ENCODE data around the gene SRRT.
A peak's percentile ranks its signal among the peaks of the same experiment; 100 is the strongest.

Gene SRRT

GRCh38 chr7:100882785-100883526, 8.1 kb downstream of the SRRT start:
- DNase-seq, result no peak

- no peak for DNase-seq
Observed at GRCh38 chr7:100884736-100885439, 10.0 kb downstream of the SRRT start.

GRCh38 chr7:100885440-100886141, 10.7 kb downstream of the SRRT start:
- no peak for DNase-seq

- no peak for DNase-seq
Observed at GRCh38 chr7:100886142-100886935, 11.4 kb downstream of the SRRT start.

GRCh38 chr7:100886936-100887515, 12.1 kb downstream of the SRRT start:
- no peak for DNase-seq

- peak; percentile 36 to 42 for DNase-seq
Observed at GRCh38 chr7:100887516-100888290, 12.8 kb downstream of the SRRT start.

- DNase-seq, result no peak
Observed at GRCh38 chr7:100888291-100888987, 13.5 kb downstream of the SRRT start.

GRCh38 chr7:100888988-100889750, 14.3 kb downstream of the SRRT start, which contains the start of gene UFSP1:
TSS of gene UFSP1 (minus strand) at chr7:100889715. CDS start at chr7:100889271, 444 bp downstream.
- no peak for DNase-seq

- DNase-seq, result no peak
Observed at GRCh38 chr7:100890653-100891567, 16.0 kb downstream of the SRRT start.

- DNase-seq, result no peak
Observed at GRCh38 chr7:100891568-100892247, 16.8 kb downstream of the SRRT start.

GRCh38 chr7:100892364-100893317, 17.7 kb downstream of the SRRT start:
- DNase-seq, result no peak

- no peak for DNase-seq
Observed at GRCh38 chr7:100893318-100893895, 18.5 kb downstream of the SRRT start.

- DNase-seq, result no peak
Observed at GRCh38 chr7:100893910-100894721, 19.2 kb downstream of the SRRT start.

- DNase-seq, result peak; percentile 46 to 54
Observed at GRCh38 chr7:100894860-100895700, 20.2 kb downstream of the SRRT start.

- DNase-seq, result no peak
Observed at GRCh38 chr7:100895701-100895955, 20.7 kb downstream of the SRRT start, which contains the start of gene ACHE. TSS of gene ACHE (minus strand) at chr7:100895888. CDS start at chr7:100894232, 1,656 bp downstream.

Data from activated CD4-positive, alpha-beta T cell treated with anti-CD3 and anti-CD28 coated beads, Interleukin-2, amount 50 U/mL, for 4 hours (primary cell).